Tibial artery (tissue), 4 donors: ENCODE results near the gene FRY.
A peak's percentile ranks its signal among the peaks of the same experiment; 100 is the strongest.

ENCODE experiments used
- DNase-seq, 2 donors: peaks; one replicate each; pipeline ENCODE4 v3.0.0-alpha.2; 2019
- H3K27ac ChIP-seq, 2 donors: fragments of 200-600 bp; sonication (generic) in 1 of 2; 1 replicate in 1 of 2; 2 replicates in 1 of 2; pipeline ENCODE4 v1.5.1; 2018 to 2019; ENCODE audit warnings: mild to moderate bottlenecking in 1 of 2
- H3K27me3 ChIP-seq, 2 donors: fragments of 200-600 bp; sonication (generic) in 1 of 2; one replicate each; pipeline versions ENCODE4 v1.5.1 to v1.6.0; 2016 to 2019
- H3K36me3 ChIP-seq, 3 donors: fragments of 200-600 bp; sonication (generic) in 2 of 3; one replicate each; pipeline ENCODE4 v1.5.1; 2016 to 2019; ENCODE audit warnings: mild to moderate bottlenecking in 2 of 3
- H3K4me1 ChIP-seq, 4 donors: fragments of 200-600 bp; sonication (generic) in 2 of 4; 1 replicate in 3 of 4; 2 replicates in 1 of 4; pipeline ENCODE4 v1.5.1; 2016 to 2019
- H3K4me3 ChIP-seq, 2 donors: fragments of 200-600 bp; sonication (generic) in 1 of 2; 1 replicate in 1 of 2; 2 replicates in 1 of 2; pipeline ENCODE4 v1.5.1; 2018 to 2019; ENCODE audit warnings: mild to moderate bottlenecking in 2 of 2
- H3K9me3 ChIP-seq, 3 donors: fragments of 200-600 bp; sonication (generic) in 1 of 3; one replicate each; pipeline ENCODE4 v1.5.1; 2016 to 2019
- intact Hi-C: fragments of 100-400 bp; cut with DNase I; formaldehyde crosslinking; loops from one replicate; pipeline ENCODE4 v1.15.0; 2023; ENCODE audit warnings: low total_unique reads
- TF ChIP-seq, protein P1 (sequence below), 2 experiments: fragments of 200-600 bp in 1 of 2; fragments of 450-650 bp in 1 of 2; IDR thresholded peaks; one replicate each; pipeline ENCODE4 v1.5.1; 2017 to 2019; ENCODE audit warnings: antibody characterized with exemption in 2 of 2, mild to moderate bottlenecking in 1 of 2, moderate library complexity in 1 of 2

Gene FRY

DNA sequence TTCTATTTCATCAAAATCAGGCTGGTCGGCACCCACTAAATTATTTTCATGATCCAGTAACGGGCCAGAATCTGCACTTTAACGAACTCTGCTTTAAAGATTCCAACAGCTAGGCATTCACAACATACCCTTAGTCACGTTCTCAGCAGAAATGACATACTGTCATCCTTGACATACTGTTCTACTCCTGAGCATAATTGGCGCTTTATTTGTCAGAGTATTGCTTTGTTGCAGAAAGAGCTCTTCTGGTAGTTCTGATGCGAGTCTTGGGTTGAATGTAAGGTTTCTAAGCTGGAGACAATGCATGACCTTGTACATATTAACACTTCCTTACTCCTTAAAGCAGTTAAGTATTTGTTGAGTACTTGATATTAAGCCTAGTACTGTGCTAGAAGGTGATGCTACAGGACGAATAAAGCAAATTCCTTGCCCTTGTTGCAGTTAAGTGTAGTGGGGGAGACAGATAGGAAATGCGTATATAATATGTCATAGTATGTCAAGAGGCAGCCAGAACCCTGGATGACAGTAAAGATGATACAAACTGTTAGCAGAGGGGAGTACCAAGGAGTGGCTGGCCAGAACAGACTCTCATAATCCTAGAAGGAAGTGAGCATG is 32.2 kb downstream of the FRY start:
- H3K36me3 ChIP-seq = no peaks in the 10 kb centered on the region
- no peak overlapping the region for H3K4me3 ChIP-seq
- no peaks in the 10 kb centered on the region for H3K27me3 ChIP-seq
- peaks cover 0 to 54% (median 5%) of the 10 kb centered on the region in 4 donors for H3K4me1 ChIP-seq
- H3K27ac ChIP-seq = no peak overlapping the region
- H3K9me3 ChIP-seq = no peaks in the 10 kb centered on the region
- no peak for DNase-seq
- TF ChIP-seq, protein P1, sequence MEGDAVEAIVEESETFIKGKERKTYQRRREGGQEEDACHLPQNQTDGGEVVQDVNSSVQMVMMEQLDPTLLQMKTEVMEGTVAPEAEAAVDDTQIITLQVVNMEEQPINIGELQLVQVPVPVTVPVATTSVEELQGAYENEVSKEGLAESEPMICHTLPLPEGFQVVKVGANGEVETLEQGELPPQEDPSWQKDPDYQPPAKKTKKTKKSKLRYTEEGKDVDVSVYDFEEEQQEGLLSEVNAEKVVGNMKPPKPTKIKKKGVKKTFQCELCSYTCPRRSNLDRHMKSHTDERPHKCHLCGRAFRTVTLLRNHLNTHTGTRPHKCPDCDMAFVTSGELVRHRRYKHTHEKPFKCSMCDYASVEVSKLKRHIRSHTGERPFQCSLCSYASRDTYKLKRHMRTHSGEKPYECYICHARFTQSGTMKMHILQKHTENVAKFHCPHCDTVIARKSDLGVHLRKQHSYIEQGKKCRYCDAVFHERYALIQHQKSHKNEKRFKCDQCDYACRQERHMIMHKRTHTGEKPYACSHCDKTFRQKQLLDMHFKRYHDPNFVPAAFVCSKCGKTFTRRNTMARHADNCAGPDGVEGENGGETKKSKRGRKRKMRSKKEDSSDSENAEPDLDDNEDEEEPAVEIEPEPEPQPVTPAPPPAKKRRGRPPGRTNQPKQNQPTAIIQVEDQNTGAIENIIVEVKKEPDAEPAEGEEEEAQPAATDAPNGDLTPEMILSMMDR (IDR thresholded peaks at IDR 0.05) = no peak
- intact Hi-C loops = no loop called here

DNA sequence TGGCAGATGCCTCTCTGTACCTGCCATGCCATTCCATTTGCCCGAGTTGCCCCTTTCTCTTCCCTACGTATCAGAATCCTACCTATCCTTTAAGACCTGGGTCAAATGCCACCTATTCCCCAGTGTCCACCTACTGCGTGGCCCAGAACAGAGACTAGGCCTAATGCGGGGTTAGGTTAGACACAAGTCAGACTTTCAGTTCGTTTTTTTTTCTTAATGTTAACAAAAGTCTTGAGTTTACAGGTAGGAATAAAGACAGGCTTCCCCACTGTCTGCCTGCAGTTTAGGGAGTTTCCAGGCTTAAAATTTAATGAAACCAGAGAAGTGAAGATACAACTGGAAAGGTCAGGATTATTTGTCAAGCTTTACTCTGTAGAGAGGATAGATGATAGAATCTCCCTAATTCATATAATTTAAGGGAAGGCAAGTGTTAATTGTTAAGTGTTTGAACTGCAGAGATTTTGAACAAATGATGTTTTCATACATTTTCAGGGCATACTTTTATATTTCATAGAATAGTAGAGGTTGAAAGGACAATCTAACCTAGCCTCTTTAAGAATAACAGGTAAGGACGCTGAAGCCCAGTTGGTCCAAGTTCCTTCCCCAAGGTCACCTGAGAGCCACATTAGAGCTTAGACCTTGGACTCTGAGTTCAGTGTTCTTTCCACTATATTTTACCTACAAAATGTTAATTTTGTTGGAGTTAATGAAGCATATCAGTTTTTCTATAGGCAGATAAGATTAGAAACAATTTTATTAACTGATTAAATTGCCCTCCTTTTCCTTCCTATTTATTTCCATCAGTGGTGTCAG is 35.8 kb downstream of the FRY start:
- Histone ChIP-seq H3K9me3 (no peaks in the 10 kb centered on the region), H3K4me1 (peaks cover 0 to 17% (median 5%) of the 10 kb centered on the region in 4 donors), H3K27ac (no peak overlapping the region), H3K36me3 (no peaks in the 10 kb centered on the region), H3K27me3 (no peaks in the 10 kb centered on the region), H3K4me3 (no peak overlapping the region)
- TF ChIP-seq, protein P1 (IDR thresholded peaks at IDR 0.05) = no peak
- intact Hi-C loops = no loop called here
- no peak for DNase-seq

DNA sequence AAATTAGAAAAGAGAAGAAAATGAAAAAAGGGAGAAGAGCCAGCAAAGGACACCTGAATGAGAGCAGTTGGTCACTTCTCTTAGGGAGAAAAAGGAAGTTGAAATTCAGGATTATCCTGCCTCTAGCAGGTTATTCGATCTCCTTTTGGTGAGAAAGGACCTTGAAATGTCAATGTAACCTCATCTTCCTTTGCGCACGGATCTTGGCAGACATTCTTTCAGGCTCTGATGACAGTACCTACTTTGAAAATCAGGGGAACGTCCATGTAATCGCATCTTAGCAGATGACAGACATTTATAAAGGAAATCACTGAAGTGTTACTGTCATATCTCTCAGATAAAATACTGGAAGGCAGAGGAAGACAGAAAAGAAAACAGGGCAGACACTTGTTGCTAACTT is 36.7 kb downstream of the FRY start:
- no peak overlapping the region for H3K27ac ChIP-seq

GRCh38 chr13:32073180-32073864 is 41.7 kb downstream of the FRY start:
- Histone ChIP-seq H3K4me3 (no peak overlapping the region), H3K27me3 (no peaks in the 10 kb centered on the region), H3K27ac (no peak overlapping the region), H3K36me3 (no peaks in the 10 kb centered on the region), H3K9me3 (no peaks in the 10 kb centered on the region), H3K4me1 (peaks cover 0 to 47% (median 4%) of the 10 kb centered on the region in 4 donors)
- intact Hi-C loops = no loop called here
- TF ChIP-seq, protein P1 (IDR thresholded peaks at IDR 0.05) = no peak
- no peak for DNase-seq

More for the DNA sequence above, 36.7 kb downstream of the FRY start:
- intact Hi-C loops = no loop called here
- Histone ChIP-seq H3K27me3 (no peaks in the 10 kb centered on the region), H3K4me3 (no peak overlapping the region), H3K4me1 (peaks cover 0 to 13% (median 2%) of the 10 kb centered on the region in 4 donors), H3K9me3 (no peaks in the 10 kb centered on the region), H3K36me3 (no peaks in the 10 kb centered on the region)
- TF ChIP-seq, protein P1 (IDR thresholded peaks at IDR 0.05) = no peak
- no peak for DNase-seq

DNA sequence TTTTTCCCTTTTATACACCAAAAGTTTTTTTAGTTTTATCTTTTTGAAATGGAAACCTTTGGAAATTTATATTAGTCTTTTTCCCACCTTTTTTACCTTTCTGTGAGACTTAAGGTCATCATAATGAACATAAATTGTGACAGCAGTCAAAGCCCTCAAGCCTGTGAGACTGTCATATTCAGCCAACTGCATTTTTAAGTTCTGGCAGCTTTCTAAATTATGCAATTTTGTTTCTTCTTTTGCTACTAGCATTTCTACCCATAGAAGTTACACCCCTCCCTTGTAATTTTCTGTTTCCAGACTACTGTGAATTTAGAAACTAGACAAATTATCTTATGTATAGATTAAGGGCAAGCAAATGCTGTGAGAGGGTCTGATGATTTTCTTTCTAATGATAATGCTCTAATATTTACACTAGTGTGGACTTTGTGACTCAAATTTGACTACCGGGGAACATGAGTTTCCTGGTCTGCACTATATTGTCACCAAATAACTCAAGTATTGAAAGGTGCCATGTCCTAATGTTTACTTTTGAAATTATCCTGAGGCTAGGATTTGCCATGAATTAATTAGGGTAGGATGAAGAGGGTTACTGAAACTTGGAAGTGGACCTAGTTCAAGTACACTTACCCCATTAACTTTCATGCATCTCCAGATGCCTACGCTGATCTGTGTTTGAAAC is 43.7 kb downstream of the FRY start:
- no peak for DNase-seq
- H3K27me3 ChIP-seq = no peaks in the 10 kb centered on the region
- TF ChIP-seq, protein P1 (IDR thresholded peaks at IDR 0.05) = no peak
- H3K27ac ChIP-seq = peak overlapping the region in 1 of 2 donors; percentile 9
- H3K36me3 ChIP-seq = peaks cover 0 to 6% (median 5%) of the 10 kb centered on the region in 3 donors
- intact Hi-C loops = no loop called here
- H3K4me1 ChIP-seq = peaks cover 0 to 63% (median 4%) of the 10 kb centered on the region in 4 donors
- no peak overlapping the region for H3K4me3 ChIP-seq
- no peaks in the 10 kb centered on the region for H3K9me3 ChIP-seq
